Iris pigment epithelial cell (primary cell): Measurements from ENCODE around the gene ANKHD1.
"Not testable (repeated sequence)": the region's sequence is repeated elsewhere in the genome, so short reads cannot be mapped to it uniquely, and the experiment has no call there.

Experiments
- DNase-seq: peaks from one replicate; pipeline ENCODE4 v3.0.0-alpha.2; 2011; ENCODE audit warnings: low read depth

ANKHD1 gene

GRCh38 chr5:140381351-140381750 lies 20.3 kb upstream of the ANKHD1 start:
- no peak for DNase-seq

GRCh38 chr5:140381972-140382371 lies 19.7 kb upstream of the ANKHD1 start:
- no peak for DNase-seq

- no peak for DNase-seq
Observed at GRCh38 chr5:140382866-140383265, 18.8 kb upstream of the ANKHD1 start.

GRCh38 chr5:140383300-140383699 lies 18.3 kb upstream of the ANKHD1 start:
- peak; percentile 18 for DNase-seq

GRCh38 chr5:140388052-140388451 lies 13.6 kb upstream of the ANKHD1 start:
- no peak for DNase-seq

- DNase-seq, result peak; percentile 45
Observed at GRCh38 chr5:140391312-140391711, 10.3 kb upstream of the ANKHD1 start.

GRCh38 chr5:140391732-140392131 lies 9.9 kb upstream of the ANKHD1 start:
- no peak for DNase-seq

- DNase-seq, result no peak
Observed at GRCh38 chr5:140393738-140394137, 7.9 kb upstream of the ANKHD1 start.

GRCh38 chr5:140398379-140398811 lies 3.2 kb upstream of the ANKHD1 start:
- peak; percentile 65 for DNase-seq

- no peak for DNase-seq
Observed at GRCh38 chr5:140399979-140400729, 1.5 kb upstream of the ANKHD1 start.

GRCh38 chr5:140400730-140401361 lies 787 bp upstream of the ANKHD1 start:
- DNase-seq, result peak; percentile 98

GRCh38 chr5:140402258-140403074 lies 833 bp downstream of the ANKHD1 start:
- peak; percentile 45 for DNase-seq

GRCh38 chr5:140403613-140404012 lies 2.0 kb downstream of the ANKHD1 start:
- DNase-seq, result no peak

- DNase-seq, result no peak
Observed at GRCh38 chr5:140408750-140409241, 7.2 kb downstream of the ANKHD1 start.

- DNase-seq, result no peak
Observed at GRCh38 chr5:140413230-140413629, 11.6 kb downstream of the ANKHD1 start.

- DNase-seq, result no peak
Observed at GRCh38 chr5:140417235-140417634, 15.6 kb downstream of the ANKHD1 start.

- DNase-seq, result no peak
Observed at GRCh38 chr5:140418862-140419520, 17.4 kb downstream of the ANKHD1 start.

- DNase-seq, result peak; percentile 34
Observed at GRCh38 chr5:140420226-140420570, 18.6 kb downstream of the ANKHD1 start.

GRCh38 chr5:140420665-140421361 lies 19.2 kb downstream of the ANKHD1 start:
- DNase-seq, result no peak

- DNase-seq, result not testable (repeated sequence)
Observed at GRCh38 chr5:140421375-140421774, 19.7 kb downstream of the ANKHD1 start.

GRCh38 chr5:140423609-140424008 lies 22.0 kb downstream of the ANKHD1 start:
- DNase-seq, result no peak

GRCh38 chr5:140424135-140424534 lies 22.5 kb downstream of the ANKHD1 start:
- DNase-seq, result peak; percentile 21
